H7 (cell line): ENCODE results near the gene PCAT7. TPM values are rescaled to one million over a fixed set of nuclear protein-coding genes. Genes with fewer than 3 reads are reported as not detected.

Source experiments
- DNase-seq: peaks from one replicate; pipeline ENCODE4 v3.0.0; 2012
- H3K27me3 ChIP-seq: 2 replicates; pipeline ENCODE4 v1.6.0; 2011; ENCODE audit warnings: mild to moderate bottlenecking, low read length; ENCODE audit not compliant: control insufficient read depth, insufficient read depth
- H3K36me3 ChIP-seq: replicated peaks from 2 replicates; pipeline ENCODE4 v1.5.1; 2011; ENCODE audit warnings: low read length; ENCODE audit not compliant: control insufficient read depth, insufficient read depth
- H3K4me3 ChIP-seq: 2 replicates; pipeline ENCODE4 v1.5.1; 2011; ENCODE audit warnings: low read depth, mild to moderate bottlenecking, control low read depth, low read length, moderate library complexity; ENCODE audit not compliant: insufficient read depth
- total RNA-seq: library from RNA; depleted of rRNA; stranded (reverse); fragments of >200 nt; shearing (Covaris generic); gene quantifications from 2 replicates; pipeline ENCODE4 v1.2.3, GENCODE V29; 2014; rRNA removed

Gene PCAT7
- total RNA-seq, 1 experiment from 2014 or later: 1.3 TPM

DNA sequence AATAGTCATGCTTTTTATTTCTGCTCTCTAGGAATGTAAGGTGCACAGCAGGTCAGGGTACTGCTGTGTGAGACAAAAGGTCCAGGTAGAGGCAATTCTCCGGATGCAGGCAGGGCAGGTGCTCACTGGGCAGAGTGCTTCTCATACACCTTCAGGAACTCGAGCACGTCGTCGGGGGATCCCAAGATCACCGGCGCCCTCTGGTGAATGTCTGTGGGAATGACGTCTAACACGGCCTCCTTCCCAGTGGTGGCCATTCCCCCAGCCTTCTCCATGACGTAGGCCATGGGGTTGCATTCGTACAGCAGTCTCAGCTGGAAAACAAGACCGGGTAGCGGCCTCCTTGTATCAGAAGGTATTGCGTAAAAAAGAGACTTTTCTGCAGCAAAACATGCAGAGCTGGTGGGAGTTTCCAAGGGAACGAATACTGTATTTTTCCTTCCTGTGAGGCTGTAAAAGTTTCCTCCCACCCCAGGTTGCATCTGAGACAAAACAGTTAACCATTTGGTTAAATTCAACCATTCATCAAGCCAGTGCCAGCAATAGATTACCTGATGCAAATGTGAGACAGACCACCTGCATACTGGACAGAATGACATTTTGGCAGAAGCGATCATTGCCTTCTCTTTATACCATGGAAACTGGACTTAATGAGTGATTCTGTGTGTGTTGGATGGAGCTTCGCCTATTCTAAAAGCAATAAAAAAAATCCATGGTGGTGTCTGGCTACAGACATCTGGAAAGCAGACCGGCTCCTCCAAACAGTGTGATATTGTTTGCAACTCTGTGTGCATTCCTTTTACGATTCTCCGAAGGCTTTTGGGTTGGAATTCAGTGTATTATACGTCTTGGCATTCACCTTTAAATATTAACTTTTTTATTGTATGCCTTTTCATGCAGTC lies 48.6 kb downstream of the PCAT7 start:
- DNase-seq: peak; percentile 94
- no peaks in the 10 kb centered on the region for H3K36me3 ChIP-seq
- no peaks in the 10 kb centered on the region for H3K27me3 ChIP-seq
- H3K4me3 ChIP-seq: no peak overlapping the region

DNA sequence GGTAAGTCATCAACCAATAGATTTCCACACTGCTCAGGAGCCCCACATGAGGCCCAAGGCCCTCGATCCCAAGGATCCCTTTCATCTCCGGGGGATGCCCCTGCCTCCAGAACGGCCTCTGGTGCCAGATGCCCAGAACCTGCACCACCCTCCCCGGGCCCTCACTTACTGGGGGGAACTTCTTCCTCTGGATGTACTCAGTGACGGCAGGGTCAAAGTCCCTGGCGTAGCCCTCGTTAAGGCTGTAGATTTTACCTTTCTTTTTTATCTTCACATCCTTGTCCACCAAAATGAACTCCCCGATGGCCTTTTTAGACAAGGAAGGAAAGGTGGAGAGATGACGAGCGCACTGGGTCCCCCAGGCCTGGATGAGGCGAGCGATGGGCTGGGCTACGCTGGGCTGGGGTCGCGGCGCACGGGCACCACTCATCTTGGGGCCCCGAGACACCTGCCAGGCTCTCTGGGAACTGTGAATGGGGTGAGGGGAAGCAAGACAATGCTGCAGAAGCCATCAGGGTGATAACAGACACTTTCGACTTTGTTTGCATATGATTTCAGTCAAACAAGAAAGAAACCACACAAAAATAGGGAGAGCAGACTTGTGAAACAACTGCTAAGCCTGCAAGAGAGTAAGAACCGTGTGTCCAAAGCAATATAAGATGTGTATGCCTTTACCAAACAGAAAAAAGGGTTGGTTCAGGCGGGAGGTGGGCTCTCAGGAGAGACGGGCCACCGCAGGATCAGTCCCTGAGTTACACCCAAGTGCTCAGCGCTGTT lies 52.0 kb downstream of the PCAT7 start:
- no peaks in the 10 kb centered on the region for H3K27me3 ChIP-seq
- no peak for DNase-seq
- no peak overlapping the region for H3K4me3 ChIP-seq
- no peaks in the 10 kb centered on the region for H3K36me3 ChIP-seq

DNA sequence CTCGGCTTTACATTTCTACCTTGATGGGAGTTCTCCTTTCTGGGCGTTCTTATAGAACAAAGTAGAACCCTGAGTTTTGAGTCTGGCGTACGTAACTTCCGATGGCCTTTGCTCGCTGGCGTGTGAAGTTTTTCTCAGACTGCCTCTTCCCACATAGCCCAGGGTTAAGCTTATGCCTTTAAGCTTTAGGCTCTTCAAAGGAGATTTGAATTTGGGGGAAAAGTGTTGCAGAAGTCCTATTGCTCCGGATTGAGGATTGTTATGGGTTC lies 52.5 kb downstream of the PCAT7 start:
- H3K4me3 ChIP-seq: no peak overlapping the region
- no peaks in the 10 kb centered on the region for H3K36me3 ChIP-seq
- no peak for DNase-seq
- H3K27me3 ChIP-seq: no peaks in the 10 kb centered on the region

DNA sequence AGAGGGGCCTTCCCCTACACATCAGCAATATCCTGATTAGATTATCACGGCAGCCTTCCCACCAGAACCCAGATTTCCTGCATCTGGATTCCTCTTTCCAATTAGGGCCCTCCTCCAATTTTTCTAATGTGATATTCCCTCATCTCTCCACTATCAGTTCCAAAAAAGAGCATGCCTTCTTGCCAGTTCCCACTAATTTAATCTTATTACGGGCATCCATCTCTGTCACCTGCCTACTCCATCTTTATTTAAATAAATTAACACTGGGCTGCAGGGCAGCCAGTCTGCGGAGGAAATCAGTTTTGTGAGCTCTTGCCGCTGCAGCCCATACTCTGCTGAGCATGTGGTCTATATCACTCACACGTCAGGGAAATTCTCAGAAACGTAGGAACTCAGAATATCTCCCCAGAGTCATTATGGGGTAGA lies 55.3 kb downstream of the PCAT7 start:
- DNase-seq: no peak
- no peaks in the 10 kb centered on the region for H3K36me3 ChIP-seq
- H3K4me3 ChIP-seq: no peak overlapping the region
- H3K27me3 ChIP-seq: no peaks in the 10 kb centered on the region

DNA sequence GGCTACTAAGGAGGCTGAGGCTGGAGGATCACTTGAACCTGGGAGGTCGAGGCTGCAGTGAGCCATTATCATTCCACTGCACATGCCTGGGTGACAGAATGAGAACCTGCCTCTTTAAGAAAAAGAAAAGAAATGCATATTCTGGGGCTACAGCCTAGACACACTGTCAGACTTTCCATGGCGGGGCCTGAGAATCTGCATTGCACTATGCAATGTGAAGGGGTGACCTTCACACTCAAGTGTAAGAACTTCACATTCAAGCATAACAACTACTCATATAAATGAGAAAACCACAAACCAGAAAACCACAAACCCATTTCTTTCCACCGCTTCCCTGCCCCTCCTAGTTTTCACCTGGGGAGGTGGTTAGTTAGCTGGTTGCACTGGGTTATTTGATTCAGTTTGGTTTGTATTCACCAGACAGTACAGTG lies 56.8 kb downstream of the PCAT7 start:
- no peak overlapping the region for H3K4me3 ChIP-seq
- DNase-seq: no peak
- H3K27me3 ChIP-seq: no peaks in the 10 kb centered on the region
- no peaks in the 10 kb centered on the region for H3K36me3 ChIP-seq

DNA sequence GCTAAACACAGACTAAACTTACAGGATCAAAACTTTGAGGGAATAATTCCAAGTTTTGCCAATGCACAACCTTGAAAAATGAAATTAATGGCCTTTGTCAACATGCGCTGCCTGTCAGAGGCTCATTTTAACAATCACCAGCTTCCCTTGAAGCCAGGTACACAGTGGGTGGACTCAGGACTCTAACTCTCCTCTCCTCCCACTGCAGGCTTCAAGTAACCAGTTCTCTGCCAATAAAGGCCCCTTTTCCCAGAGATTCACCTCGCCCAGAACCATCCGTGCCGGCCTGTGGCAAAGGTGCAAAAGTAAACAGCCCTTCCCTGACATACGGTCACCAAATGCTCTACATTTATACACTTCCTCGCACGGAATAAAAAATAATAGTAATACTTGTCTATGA lies 57.2 kb downstream of the PCAT7 start:
- DNase-seq: no peak
- no peaks in the 10 kb centered on the region for H3K27me3 ChIP-seq
- no peaks in the 10 kb centered on the region for H3K36me3 ChIP-seq
- no peak overlapping the region for H3K4me3 ChIP-seq

DNA sequence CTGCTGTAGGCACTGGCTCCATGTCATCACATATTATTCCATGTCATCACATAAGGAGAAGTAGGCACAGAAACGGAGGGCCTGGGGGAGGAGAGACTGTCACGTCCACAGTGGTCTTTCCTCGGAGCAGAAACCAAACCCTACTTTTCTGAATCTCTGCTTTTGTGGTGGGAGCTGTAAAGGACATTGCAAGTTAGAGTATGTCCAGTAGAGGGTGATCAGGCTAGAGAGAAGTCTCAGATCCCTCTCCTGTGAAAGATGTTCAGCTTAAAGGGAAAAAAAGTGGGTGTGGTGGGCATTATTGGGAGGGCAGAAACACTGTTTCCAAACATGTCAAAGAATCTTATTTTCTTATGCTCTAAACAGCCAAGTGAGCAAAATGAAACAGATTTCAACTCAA lies 58.1 kb downstream of the PCAT7 start:
- no peak overlapping the region for H3K4me3 ChIP-seq
- no peaks in the 10 kb centered on the region for H3K36me3 ChIP-seq
- H3K27me3 ChIP-seq: no peaks in the 10 kb centered on the region
- no peak for DNase-seq

DNA sequence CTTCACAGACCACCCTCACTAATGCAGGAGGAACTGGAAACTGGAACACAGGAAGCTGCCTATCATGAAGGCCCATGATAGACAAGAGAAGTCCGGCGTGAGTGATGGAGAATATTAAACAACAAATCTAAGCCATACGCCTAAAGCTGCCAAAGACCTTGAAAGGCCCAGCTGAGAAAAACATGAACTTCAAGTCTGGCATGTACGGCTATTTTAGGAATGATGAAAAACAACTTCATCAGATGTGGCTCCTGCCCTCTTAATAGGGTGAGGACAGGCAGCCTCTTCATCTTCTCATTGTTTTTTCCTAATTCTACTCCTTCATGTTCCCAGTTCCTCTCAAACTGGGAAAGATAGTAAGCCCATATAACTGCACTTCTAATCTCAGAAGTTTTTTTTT lies 64.1 kb downstream of the PCAT7 start:
- DNase-seq: no peak
- H3K4me3 ChIP-seq: no peak overlapping the region
- no peaks in the 10 kb centered on the region for H3K27me3 ChIP-seq
- no peaks in the 10 kb centered on the region for H3K36me3 ChIP-seq

Other genes starting within 250 kb of the PCAT7 start
- 0.69 TPM in 1 of 2 replicates, not detected in the other for gene NUTM2F, start 226.4 kb upstream of the PCAT7 start, total RNA-seq
- gene FBP2, start 38.7 kb downstream of the PCAT7 start, total RNA-seq: not detected in 2 replicates
- 5.4 and 7.5 TPM in 2 replicates for gene FBP1, start 84.4 kb downstream of the PCAT7 start, total RNA-seq
- 9.2 and 12.1 TPM in 2 replicates for gene AOPEP, start 171.6 kb downstream of the PCAT7 start, total RNA-seq